ENCODE measurements around the gene TSGA10. TPM values are rescaled to one million over a fixed set of nuclear protein-coding genes. Genes with fewer than 3 reads are reported as not detected.
"Not testable (repeated sequence)": the region's sequence is repeated elsewhere in the genome, so short reads cannot be mapped to it uniquely, and the experiment has no call there.

TSGA10 gene
- 6.0 and 8.3 TPM in 2 replicates for total RNA-seq

GRCh38 chr2:99154643-99155536, at the start of gene TSGA10, which contains the start of gene LIPT1:
Gene TSGA10 (minus strand): TSS chr2:99154942. CDS start chr2:99109439, 45,503 bp downstream.
Gene LIPT1 (plus strand): TSS chr2:99154967. CDS start chr2:99161958, 6,991 bp downstream.
- Histone ChIP-seq H3K27me3 (ENCODE audit: control insufficient read depth, insufficient read depth, low read length) (no peaks in the 10 kb centered on the region), H3K4me3 (ENCODE audit: low read depth, low read length) (peak within 1 kb of the TSS; percentile 76), H3K36me3 (ENCODE audit: control insufficient read depth, insufficient read depth, low read length) (no peaks in the 10 kb centered on the region)
- DNase-seq (ENCODE audit: low read depth), result peak; percentile 63
- TF ChIP-seq, protein P1, sequence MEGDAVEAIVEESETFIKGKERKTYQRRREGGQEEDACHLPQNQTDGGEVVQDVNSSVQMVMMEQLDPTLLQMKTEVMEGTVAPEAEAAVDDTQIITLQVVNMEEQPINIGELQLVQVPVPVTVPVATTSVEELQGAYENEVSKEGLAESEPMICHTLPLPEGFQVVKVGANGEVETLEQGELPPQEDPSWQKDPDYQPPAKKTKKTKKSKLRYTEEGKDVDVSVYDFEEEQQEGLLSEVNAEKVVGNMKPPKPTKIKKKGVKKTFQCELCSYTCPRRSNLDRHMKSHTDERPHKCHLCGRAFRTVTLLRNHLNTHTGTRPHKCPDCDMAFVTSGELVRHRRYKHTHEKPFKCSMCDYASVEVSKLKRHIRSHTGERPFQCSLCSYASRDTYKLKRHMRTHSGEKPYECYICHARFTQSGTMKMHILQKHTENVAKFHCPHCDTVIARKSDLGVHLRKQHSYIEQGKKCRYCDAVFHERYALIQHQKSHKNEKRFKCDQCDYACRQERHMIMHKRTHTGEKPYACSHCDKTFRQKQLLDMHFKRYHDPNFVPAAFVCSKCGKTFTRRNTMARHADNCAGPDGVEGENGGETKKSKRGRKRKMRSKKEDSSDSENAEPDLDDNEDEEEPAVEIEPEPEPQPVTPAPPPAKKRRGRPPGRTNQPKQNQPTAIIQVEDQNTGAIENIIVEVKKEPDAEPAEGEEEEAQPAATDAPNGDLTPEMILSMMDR (IDR thresholded peaks at IDR 0.05; ENCODE audit: insufficient read depth, low read length, poor library complexity, severe bottlenecking), result no peak

- DNase-seq (ENCODE audit: low read depth), result no peak
- TF ChIP-seq, protein P1 (IDR thresholded peaks at IDR 0.05; ENCODE audit: insufficient read depth, low read length, poor library complexity, severe bottlenecking), result peak; percentile 7
- no peaks in the 10 kb centered on the region for H3K27me3 ChIP-seq (ENCODE audit: control insufficient read depth, insufficient read depth, low read length)
- no peak overlapping the region for H3K4me3 ChIP-seq (ENCODE audit: low read depth, low read length)
- H3K36me3 ChIP-seq (ENCODE audit: control insufficient read depth, insufficient read depth, low read length), result peaks cover 2% of the 10 kb centered on the region
Measured at GRCh38 chr2:99201959-99202678, 47.4 kb upstream of the TSGA10 start.

DNA sequence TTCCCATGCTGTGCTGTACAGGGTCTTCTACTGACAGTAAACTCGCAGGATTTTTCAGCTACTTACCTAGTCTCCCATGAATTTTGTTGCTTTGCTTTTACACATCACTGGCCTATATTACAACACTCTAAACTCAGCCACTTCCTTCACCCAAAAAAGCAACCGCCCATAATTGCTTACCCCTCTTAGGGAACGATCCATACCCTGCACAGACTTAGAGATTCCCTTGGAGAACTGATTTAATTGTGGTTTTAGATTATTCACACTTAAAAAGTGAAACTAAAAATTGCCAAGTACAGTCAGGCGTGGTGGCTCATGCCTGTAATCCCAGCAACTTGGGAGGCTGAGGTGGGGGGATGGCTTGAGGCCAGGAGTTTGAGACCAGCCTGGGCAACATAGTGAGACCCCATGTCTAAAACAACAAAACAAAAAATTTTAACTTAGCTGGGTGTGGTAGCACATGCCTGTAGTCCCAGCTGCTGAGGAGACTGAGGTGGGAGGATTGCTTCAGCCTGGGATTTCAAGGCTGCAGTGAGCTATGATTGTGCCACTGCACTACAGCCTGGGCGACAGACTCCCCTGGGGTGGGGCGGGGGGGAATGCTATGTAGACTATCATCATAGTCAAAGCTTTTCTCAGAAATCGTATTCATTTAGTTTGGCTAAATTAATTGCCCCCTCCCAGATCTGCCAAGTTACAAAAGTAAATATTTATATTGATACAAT, 45.5 kb upstream of the TSGA10 start:
- H3K27me3 ChIP-seq (ENCODE audit: control insufficient read depth, insufficient read depth, low read length), result no peaks in the 10 kb centered on the region
- DNase-seq (ENCODE audit: low read depth), result no peak
- H3K36me3 ChIP-seq (ENCODE audit: control insufficient read depth, insufficient read depth, low read length), result peaks cover 2% of the 10 kb centered on the region
- H3K4me3 ChIP-seq (ENCODE audit: low read depth, low read length), result no peak overlapping the region
- TF ChIP-seq, protein P1 (IDR thresholded peaks at IDR 0.05; ENCODE audit: insufficient read depth, low read length, poor library complexity, severe bottlenecking), result no peak

DNA sequence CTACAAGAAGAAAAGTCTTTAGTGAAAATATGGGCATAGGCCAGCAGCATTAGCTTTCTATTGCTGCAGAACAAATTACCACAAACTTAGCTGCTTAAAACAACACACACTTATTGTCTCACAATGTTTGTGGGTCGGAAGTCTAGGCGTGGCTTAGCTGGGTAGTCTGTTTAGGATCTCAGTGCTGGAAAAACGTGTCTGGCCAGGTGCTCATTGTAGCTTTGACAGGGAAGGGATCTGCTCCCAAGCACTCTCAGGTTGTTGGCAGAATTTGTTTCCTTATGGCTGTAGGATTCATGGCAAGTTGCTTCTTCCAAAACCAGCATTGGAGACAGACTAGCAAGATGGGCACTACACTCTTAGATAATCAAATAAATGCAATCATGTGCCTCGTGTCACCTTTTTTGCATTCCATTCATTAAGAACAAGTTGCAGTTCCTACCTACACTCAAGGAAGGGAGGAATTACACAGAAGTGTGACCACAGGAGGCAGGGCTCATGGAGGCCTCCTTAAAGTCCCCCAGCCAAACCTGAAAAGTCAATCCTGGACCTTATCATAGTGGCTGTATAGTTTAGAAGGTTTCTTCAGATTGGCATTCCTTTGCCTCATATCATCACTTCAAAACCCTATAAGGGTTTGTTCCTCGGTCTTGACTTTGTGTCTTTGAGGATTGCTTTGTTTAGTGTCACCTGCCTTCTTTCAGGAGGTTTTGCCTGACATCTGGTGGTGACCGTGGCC, 43.5 kb upstream of the TSGA10 start:
- H3K27me3 ChIP-seq (ENCODE audit: control insufficient read depth, insufficient read depth, low read length), result no peaks in the 10 kb centered on the region
- no peak overlapping the region for H3K4me3 ChIP-seq (ENCODE audit: low read depth, low read length)
- TF ChIP-seq, protein P1 (IDR thresholded peaks at IDR 0.05; ENCODE audit: insufficient read depth, low read length, poor library complexity, severe bottlenecking), result no peak
- DNase-seq (ENCODE audit: low read depth), result no peak
- peaks cover 2% of the 10 kb centered on the region for H3K36me3 ChIP-seq (ENCODE audit: control insufficient read depth, insufficient read depth, low read length)

DNA sequence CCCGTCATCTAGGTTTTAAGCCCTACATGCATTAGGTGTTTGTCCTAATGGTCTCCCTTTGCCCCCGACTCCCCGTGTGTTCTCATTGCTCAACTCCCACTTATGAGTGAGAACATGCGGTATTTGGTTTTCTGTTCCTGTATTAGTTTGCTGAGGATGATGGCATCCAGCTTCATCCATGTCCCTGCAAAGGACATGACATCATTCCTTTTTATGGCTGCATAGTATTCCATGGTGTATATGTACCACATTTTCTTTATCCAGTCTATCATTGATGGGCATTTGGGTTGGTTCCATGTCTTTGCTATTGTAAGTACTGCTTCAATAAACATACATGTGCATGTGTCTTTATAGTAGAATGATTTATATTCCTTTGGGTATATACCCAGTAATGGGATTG, 37.6 kb upstream of the TSGA10 start:
- H3K27me3 ChIP-seq (ENCODE audit: control insufficient read depth, insufficient read depth, low read length); DNase-seq (ENCODE audit: low read depth); H3K4me3 ChIP-seq (ENCODE audit: low read depth, low read length); H3K36me3 ChIP-seq (ENCODE audit: control insufficient read depth, insufficient read depth, low read length): not testable (repeated sequence)

Measured in kidney epithelial cell (primary cell).